H1 (cell line): ENCODE measurements around the gene KCNQ2. TPM values are rescaled to one million over a fixed set of nuclear protein-coding genes. Genes with fewer than 3 reads are reported as not detected.

ENCODE experiments used
- ATF3 ChIP-seq: IDR thresholded peaks from 2 replicates; pipeline ENCODE4 v1.6.1; 2011; ENCODE audit warnings: low read depth, mild to moderate bottlenecking, low read length; ENCODE audit not compliant: insufficient read depth
- KDM1A ChIP-seq: fragments of 200-600, 300-600 bp; sonication (generic); IDR thresholded peaks from 2 replicates; pipeline ENCODE4 v1.7.1; 2016; ENCODE audit warnings: mild to moderate bottlenecking, low read length, borderline replicate concordance
- RAD21 ChIP-seq, 2 experiments: IDR thresholded peaks in 1 of 2; conservative IDR thresholded peaks in 1 of 2; 2 replicates each; pipeline ENCODE4 v1.6.1; 2011; ENCODE audit warnings: low read depth in 2 of 2, low read length in 2 of 2, improper control_type of control experiment in 1 of 2, inconsistent platforms in 1 of 2, mild to moderate bottlenecking in 1 of 2, moderate library complexity in 1 of 2
- polyA plus RNA-seq, 7 experiments: library from polyadenylated mRNA; depleted of rRNA in 3 of 7; stranded (reverse) in 5 of 7; unstranded in 2 of 7; fragments of >200 nt in 5 of 7; fragments of 200-250 nt in 2 of 7; gene quantifications; 1 replicate in 5 of 7; 2 replicates in 1 of 7; 4 replicates in 1 of 7; pipeline versions ENCODE4 v1.2.1 to v1.2.3, GENCODE V29; 2011 to 2013; ENCODE audit warnings: missing spikeins in 2 of 7, mixed read lengths in 2 of 7
- total RNA-seq: library from RNA; stranded (reverse); fragmentation: NEBNext Ultra II Directional; extraction: Animal tissue kit (Norgen Biotek cat#: 25700); gene quantifications from 2 replicates; pipeline ENCODE4 v1.2.1, GENCODE V29; 2021

KCNQ2 gene
- total and polyA plus RNA-seq, 2 of the 8 experiments (the other 6 are each of a cell fraction or from before 2014, with no cell fraction given) = 82.6 to 243 TPM

GRCh38 chr20:63500151-63500901 lies 27.9 kb upstream of the KCNQ2 start (continued):
- TF ChIP-seq RAD21 (IDR thresholded peaks at IDR 0.05 in 1 of 2, conservative IDR thresholded peaks at IDR 0.05 in 1 of 2; ENCODE audit: low read depth in 2 of 2, low read length in 2 of 2) = no peak
- no peak for TF ChIP-seq ATF3
- TF ChIP-seq KDM1A = no peak
